ENCODE measurements around the gene PDIK1L.

The PDIK1L gene

GRCh38 chr1:26171084-26172072 lies 59.8 kb downstream of the PDIK1L start, which contains the start of gene ZNF593OS:
Gene ZNF593OS (minus strand): TSS chr1:26171832. CDS start chr1:26171661, 171 bp downstream.
- DNase-seq (ENCODE audit: low read depth): no peak

Data from activated T-helper 9 cell treated with anti-CD3 and anti-CD28 coated beads, Interleukin-2, amount 50 U/mL, for 16 hours (primary cell).